ENCODE data around the gene RHOG. TPM values are rescaled to one million over a fixed set of nuclear protein-coding genes. Genes with fewer than 3 reads are reported as not detected.

Gene RHOG
- total RNA-seq, 1 donor from 2014 or later: 163 TPM

DNA sequence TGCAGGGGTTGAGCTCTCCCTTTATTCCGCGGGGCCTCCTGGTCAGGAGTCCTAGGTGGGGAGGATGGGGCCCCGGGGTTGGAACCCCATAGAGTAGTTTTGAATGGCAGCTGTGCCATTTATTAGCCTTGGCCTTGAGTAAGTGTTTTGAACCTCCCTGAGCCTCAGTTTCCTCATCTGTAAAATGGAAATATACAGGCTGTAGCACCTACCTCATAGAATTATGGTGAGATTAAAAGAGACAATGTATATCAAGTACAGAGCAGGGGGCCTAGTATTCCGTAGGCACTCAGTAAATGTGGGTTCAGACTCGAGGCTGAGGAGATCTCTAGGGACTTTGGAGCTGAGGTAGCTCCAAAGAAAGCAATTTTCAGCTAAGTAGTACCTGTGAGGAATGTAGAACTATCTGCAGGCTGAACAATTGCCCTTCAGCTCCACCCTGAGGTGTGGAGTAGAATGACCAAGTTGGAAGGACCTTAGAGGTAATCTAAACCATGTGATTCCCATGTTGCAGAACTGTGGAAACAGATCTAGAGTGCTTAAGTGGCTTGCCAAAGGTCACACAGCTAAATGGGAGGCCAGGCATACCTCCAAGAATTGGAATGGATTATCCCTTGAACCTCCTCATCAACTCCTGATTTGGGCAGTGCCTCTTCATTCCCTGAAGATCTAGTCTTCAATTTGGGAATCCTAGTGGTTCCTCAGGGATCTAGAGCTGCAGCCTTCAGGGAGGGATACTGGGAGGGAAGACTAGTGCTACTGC is 31.7 kb downstream of the RHOG start:
- CTCF ChIA-PET: interaction anchor here (0.8 to 4.2 kb wide), 14 partner anchors 11 to 264 kb away, joined by 3 to 36 read pairs (median 5); partner anchors contain the start of genes NUP98 and RHOG
- Mint-ChIP-seq H3K4me3 (peak overlapping the region; percentile 94), H3K9me3 (no peaks in the 10 kb centered on the region), H3K27me3 (no peaks in the 10 kb centered on the region), H3K36me3 (ENCODE audit: low read depth) (peaks cover 5% of the 10 kb centered on the region), H3K4me1 (peaks cover 13% of the 10 kb centered on the region), H3K27ac (peak overlapping the region; percentile 35)
- DNase-seq (no peak), ATAC-seq (ENCODE audit: low read depth) (peak; percentile 70)
- POLR2A ChIA-PET: interaction anchor here (0.6 to 7.4 kb wide), 9 partner anchors 12 to 255 kb away, joined by 3 to 46 read pairs (median 12); partner anchors contain the start of genes NUP98, RHOG and STIM1
- intact Hi-C loops (cut with micrococcal nuclease): loop anchor here (1.0 to 5.0 kb wide), 4 partner anchors 12 to 37 kb away; partner anchors contain the start of gene NUP98
- TF ChIP-seq CTCF (IDR thresholded peaks at IDR 0.05): no peak

GRCh38 chr11:3807909-3808860 is 32.6 kb downstream of the RHOG start, which contains the start of gene PGAP2:
PGAP2 (plus strand) TSS chr11:3808560; CDS start chr11:3811260, 2,700 bp downstream.
- ATAC-seq (ENCODE audit: low read depth) (peak; percentile 85), DNase-seq (peak; percentile 67)
- peak within 1 kb of the TSS; percentile 94 for H3K4me3 Mint-ChIP-seq
- H3K27me3 Mint-ChIP-seq: no peaks in the 10 kb centered on the region
- no peaks in the 10 kb centered on the region for H3K9me3 Mint-ChIP-seq
- no peak for TF ChIP-seq CTCF (IDR thresholded peaks at IDR 0.05)
- H3K27ac Mint-ChIP-seq: peak within 1 kb of the TSS; percentile 68
- ChIA-PET CTCF (interaction anchor here (0.8 to 4.2 kb wide), 14 partner anchors 10 to 265 kb away, joined by 3 to 36 read pairs (median 5); partner anchors contain the start of genes NUP98 and RHOG), POLR2A (interaction anchor here (0.6 to 7.4 kb wide), 7 partner anchors 11 to 256 kb away, joined by 3 to 46 read pairs (median 13); partner anchors contain the start of genes NUP98, RHOG and STIM1)
- peaks cover 13% of the 10 kb centered on the region for H3K4me1 Mint-ChIP-seq
- peaks cover 5% of the 10 kb centered on the region for H3K36me3 Mint-ChIP-seq (ENCODE audit: low read depth)
- intact Hi-C loops (cut with micrococcal nuclease): loop anchor here (1.0 to 5.0 kb wide), 4 partner anchors 11 to 36 kb away; partner anchors contain the start of gene NUP98

DNA sequence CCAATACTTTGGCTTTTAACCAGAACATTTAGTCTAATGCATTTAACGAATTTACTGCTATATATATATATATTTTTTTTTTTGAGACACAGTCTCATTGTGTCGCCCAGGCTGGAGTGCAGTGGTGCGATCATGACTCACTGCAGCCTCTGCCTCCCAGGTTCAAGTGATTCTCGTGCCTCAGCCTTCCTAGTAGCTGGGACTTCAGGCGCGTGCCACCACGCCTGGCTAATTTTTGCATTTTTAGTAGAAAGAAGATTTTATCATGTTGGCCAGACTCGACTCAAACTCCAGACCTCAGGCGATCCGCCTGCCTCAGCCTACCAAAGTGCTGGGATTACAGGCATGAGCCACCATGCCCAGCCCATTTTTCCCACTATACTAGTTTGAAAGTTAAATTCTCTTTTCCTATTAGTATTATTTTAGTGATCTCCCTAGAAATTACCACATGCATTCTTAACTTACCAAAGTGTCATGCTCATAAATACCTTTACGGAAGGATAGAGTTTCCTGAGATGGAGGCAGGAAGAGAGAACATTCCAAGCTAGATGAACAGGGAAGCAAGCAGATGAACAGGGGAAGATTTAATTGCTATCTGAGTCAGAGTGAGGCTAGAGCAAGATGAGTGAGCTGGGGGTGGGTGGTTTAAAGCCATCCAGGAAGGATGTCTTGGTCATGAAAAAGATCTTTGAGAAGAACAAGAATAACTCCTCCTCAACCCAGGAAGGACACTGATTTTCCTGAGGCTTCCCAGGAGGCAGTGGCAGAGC is 36.8 kb downstream of the RHOG start:
- H3K27ac Mint-ChIP-seq: no peak overlapping the region
- no peaks in the 10 kb centered on the region for H3K27me3 Mint-ChIP-seq
- ATAC-seq (ENCODE audit: low read depth) (no peak), DNase-seq (no peak)
- peaks cover 5% of the 10 kb centered on the region for H3K36me3 Mint-ChIP-seq (ENCODE audit: low read depth)
- no peak overlapping the region for H3K4me3 Mint-ChIP-seq
- POLR2A ChIA-PET: no interaction called here
- CTCF ChIA-PET: no interaction called here
- intact Hi-C loops (cut with micrococcal nuclease): no loop called here
- no peak for TF ChIP-seq CTCF (IDR thresholded peaks at IDR 0.05)
- peaks cover 14% of the 10 kb centered on the region for H3K4me1 Mint-ChIP-seq
- no peaks in the 10 kb centered on the region for H3K9me3 Mint-ChIP-seq

GRCh38 chr11:3802011-3802790 is 38.6 kb downstream of the RHOG start:
- H3K27me3 Mint-ChIP-seq: no peaks in the 10 kb centered on the region
- H3K9me3 Mint-ChIP-seq: no peaks in the 10 kb centered on the region
- ChIA-PET CTCF (interaction anchor here (1.0 kb wide), 1 partner anchor 14 kb away, joined by 3 read pairs; no protein-coding TSS in a partner anchor), POLR2A (interaction anchor here (0.7 kb wide), 2 partner anchors 52 to 256 kb away, joined by 3 to 5 read pairs; no protein-coding TSS in a partner anchor)
- H3K4me1 Mint-ChIP-seq: peaks cover 16% of the 10 kb centered on the region
- TF ChIP-seq CTCF (IDR thresholded peaks at IDR 0.05): no peak
- ATAC-seq (ENCODE audit: low read depth) (no peak), DNase-seq (no peak)
- intact Hi-C loops (cut with micrococcal nuclease): no loop called here
- H3K27ac Mint-ChIP-seq: no peak overlapping the region
- peaks cover 7% of the 10 kb centered on the region for H3K36me3 Mint-ChIP-seq (ENCODE audit: low read depth)
- no peak overlapping the region for H3K4me3 Mint-ChIP-seq
